Erythroblast (primary cell): ENCODE results near the gene POLR3E.

Source experiments
- GATA1 ChIP-seq: IDR thresholded peaks from 2 replicates; pipeline ENCODE4 v1.6.1; 2011; ENCODE audit warnings: low read depth, mild to moderate bottlenecking, control low read depth, low read length, moderate library complexity
- POLR2A ChIP-seq: IDR thresholded peaks from 2 replicates; pipeline ENCODE4 v1.6.1; 2011; ENCODE audit warnings: mild to moderate bottlenecking, low read length

- TF ChIP-seq POLR2A (no peak), GATA1 (no peak)
Observed at GRCh38 chr16:22270525-22270924, 26.7 kb upstream of the POLR3E start.
